HS-5 (cell line): ENCODE results near the gene JAG1.
"Not testable (repeated sequence)": the region's sequence is repeated elsewhere in the genome, so short reads cannot be mapped to it uniquely, and the experiment has no call there.

Experiments used
- DNase-seq: peaks from one replicate; pipeline ENCODE4 v3.0.0-alpha.2; 2012; ENCODE audit warnings: low read depth

Gene JAG1

DNA sequence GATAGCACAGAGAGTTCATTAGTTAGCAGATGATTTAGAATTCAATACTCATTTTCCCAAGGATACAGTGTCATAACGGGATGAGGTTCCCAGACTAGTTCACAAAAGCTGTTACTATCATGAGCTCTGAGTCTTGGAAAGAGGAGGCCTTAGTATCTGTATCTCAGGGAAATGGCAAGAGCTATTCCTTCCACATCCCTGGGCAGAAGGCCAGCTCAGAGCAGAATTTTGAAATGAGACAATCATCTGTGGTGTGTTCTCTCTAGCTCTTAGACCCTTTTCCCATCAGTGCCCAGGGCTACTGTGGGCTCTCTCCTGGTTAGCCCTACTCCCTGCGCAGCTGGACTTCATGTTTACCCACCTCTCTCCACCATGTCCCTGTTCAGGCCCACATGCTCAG, 64.5 kb downstream of the JAG1 start:
- peak; percentile 14 for DNase-seq

DNA sequence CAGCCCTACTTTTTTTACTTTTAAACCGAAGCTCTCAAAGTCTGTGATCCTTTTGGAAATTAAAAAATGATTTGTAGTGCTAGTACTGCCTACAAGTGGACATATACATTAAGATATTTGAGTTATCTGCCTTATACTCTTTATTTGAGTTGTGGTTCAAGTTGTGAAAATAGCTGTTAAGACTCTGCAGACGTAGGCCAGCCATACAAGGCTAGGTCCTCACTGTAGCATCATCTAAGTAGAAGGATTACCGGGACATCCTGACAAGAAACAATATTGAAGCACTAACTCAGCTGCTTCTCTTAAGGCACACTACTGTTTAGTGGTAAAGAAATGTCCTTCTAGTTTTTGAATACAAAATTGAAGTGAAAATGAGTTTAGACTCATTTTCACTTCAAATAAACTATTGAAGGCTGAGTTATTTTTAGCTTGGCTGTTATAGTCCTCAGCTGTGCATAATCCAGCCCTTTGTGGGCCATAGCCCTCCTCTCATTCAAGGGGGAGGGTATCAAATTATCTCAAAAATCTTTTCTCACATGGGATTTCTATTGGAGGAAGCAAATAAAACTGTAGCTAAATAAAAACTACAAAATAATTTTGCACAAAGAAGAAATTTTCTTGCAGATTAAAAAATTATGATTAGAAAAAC, 68.1 kb downstream of the JAG1 start:
- no peak for DNase-seq

DNA sequence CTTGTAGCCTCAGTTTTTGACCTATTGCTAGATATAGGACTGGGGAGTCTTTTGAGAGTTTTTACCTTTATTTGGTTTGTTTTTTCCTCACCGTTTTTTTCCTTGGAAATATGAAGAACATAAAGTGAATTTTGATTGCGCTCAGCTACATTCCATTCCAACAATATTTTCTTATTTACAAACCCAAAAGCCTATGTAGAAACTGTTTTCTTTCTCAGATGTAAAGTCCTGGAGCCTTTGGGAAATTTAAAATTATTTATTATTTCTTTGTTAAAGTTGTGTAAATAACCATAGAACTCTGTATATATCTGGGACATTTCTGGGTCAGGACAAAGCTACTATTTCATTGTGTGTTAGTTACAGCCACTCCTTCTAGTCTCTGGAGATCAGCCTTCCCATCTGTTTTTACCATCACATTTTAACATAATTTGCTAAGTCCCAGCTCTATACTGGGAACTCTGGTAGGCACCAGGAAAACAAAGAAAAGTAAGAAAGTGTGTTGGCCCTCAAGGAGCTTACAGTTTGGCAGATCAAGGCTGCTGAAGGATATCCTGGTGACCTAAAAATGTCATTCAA, 68.8 kb downstream of the JAG1 start:
- DNase-seq, result no peak

DNA sequence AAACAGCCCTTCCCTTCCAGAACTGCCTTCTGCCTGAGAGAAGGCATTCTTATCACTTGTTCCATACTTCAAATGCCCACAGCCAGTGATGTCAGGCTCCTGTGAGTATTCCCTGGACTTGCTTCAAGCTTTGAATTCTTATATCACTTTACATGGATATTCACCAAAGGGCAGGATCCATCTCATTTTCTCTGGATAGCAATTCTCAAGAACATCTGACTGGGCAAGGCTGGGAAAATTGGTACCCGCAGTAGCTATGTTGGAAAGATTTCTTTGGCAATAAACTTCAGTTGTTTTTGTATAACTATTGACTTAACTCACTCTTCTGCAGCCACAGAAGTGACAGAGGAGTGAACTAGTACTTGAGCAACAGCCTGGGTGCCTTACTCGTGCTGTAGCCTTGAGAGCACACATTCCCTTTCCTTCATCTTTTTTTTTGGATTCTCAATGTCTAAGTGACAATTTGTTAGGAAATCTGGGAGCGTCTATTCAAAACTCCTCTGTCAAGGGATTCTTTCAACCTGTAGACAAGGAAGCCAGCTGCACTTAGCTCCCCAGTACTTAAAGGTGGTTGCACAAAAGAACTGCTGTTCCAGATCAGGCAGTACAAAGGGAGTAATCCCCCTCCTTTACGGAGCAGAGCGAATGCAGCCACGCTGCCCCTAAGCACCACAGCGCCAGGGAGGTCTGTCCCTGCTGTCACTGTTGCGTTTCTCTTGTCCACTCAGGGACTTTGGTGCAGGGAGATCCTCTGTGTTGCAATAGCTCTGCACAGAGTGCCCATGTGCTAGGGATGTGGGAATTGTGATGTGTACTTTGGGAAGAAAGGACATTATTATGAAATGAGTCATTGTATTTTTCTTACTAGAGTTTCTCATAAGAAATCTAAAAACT, 69.6 kb downstream of the JAG1 start:
- DNase-seq, result peak; percentile 71

- DNase-seq, result no peak
Measured at GRCh38 chr20:10603378-10603777, 70.4 kb downstream of the JAG1 start.

GRCh38 chr20:10602221-10602871, 71.5 kb downstream of the JAG1 start:
- no peak for DNase-seq

- DNase-seq, result no peak
Measured at GRCh38 chr20:10597637-10598036, 76.2 kb downstream of the JAG1 start.

DNA sequence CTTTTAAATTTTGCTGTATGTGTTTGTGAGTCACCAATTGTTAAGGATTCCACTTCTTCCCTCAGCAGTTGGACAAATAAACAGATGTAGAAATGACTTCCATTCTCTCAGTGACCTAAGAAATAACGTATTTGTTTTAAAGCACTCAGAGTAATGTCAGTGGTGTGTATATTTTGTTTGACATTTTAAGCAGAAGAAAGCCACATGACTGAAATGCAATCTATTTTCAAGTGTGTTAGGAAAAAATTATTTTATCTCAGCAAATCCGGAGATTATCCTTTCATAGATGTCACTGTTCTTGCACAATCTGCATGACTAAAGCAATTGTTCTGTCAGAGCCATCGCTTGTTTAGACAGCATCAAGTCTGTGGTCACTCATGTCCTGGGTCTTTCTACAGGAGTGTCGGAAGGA, 77.1 kb downstream of the JAG1 start:
- DNase-seq, result no peak

GRCh38 chr20:10595985-10596384, 77.8 kb downstream of the JAG1 start:
- no peak for DNase-seq

DNA sequence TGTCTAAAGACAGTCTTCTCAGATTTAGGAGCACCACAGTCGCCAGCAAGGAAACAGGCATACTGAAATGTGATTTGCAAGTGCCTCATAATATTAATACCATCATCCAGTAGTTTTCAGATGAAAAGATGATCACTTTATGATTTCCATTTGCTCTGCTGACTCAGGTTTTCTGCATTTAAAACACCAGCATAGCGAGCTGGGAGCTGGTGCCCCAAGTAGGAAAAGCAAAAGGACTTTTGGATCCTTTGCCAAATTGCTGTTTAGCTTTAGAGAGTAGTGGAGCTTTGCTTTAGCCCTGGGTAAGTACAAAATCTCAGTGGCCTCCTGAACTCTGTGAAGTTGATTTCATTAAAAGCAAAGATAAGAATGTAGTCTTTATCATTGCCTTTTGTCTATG, 78.5 kb downstream of the JAG1 start:
- no peak for DNase-seq

GRCh38 chr20:10594296-10594868, 79.4 kb downstream of the JAG1 start:
- no peak for DNase-seq

DNA sequence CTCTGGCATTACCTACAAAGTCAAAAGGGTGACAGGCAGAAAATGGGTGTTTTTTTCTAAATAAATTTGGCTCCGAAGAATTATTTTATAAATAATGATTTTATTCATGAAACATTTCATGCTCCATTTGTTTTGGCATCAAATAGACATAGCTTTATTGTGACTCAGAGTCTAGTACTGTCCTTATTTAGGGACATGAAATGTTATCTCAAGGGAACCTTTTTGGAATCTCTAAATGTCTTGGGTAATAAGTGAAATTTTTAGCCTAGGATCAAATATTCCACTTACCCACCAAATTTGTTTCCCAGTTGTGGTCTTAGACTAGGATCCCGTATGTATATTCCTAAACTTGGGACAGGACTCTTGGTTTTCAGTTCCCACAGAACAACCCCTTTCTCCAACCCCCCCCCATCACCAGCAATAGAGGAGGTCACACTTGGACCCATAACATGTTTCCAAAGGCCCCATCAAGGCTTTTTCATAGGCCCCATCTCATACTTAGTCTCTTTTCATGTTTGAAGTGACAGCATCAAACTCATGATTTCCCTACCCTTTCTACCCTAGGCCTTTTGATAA, 81.8 kb downstream of the JAG1 start:
- no peak for DNase-seq

- no peak for DNase-seq
Measured at GRCh38 chr20:10590950-10591671, 82.7 kb downstream of the JAG1 start.

- not testable (repeated sequence) for DNase-seq
Measured at GRCh38 chr20:10590446-10590845, 83.4 kb downstream of the JAG1 start.
